ENCODE data around the gene ARL5A.

Gene ARL5A

GRCh38 chr2:151845481-151845880 lies 17.3 kb upstream of the ARL5A start:
- Mint-ChIP-seq H3K9me3 (no peaks in the 10 kb centered on the region), H3K27me3 (peaks cover 8% of the 10 kb centered on the region), H3K27ac (no peak overlapping the region)

GRCh38 chr2:151844211-151844896 lies 16.1 kb upstream of the ARL5A start:
- H3K27ac Mint-ChIP-seq, result no peak overlapping the region
- H3K4me1 Mint-ChIP-seq, result no peaks in the 10 kb centered on the region
- DNase-seq (no peak), ATAC-seq (no peak)
- peaks cover 8% of the 10 kb centered on the region for H3K27me3 Mint-ChIP-seq
- no peak overlapping the region for H3K4me3 Mint-ChIP-seq
- H3K9me3 Mint-ChIP-seq, result no peaks in the 10 kb centered on the region

More at GRCh38 chr2:151845481-151845880, 17.3 kb upstream of the ARL5A start:
- DNase-seq (no peak), ATAC-seq (no peak)
- H3K4me3 Mint-ChIP-seq, result no peak overlapping the region
- no peaks in the 10 kb centered on the region for H3K4me1 Mint-ChIP-seq

- H3K9me3 Mint-ChIP-seq, result no peaks in the 10 kb centered on the region
- no peak overlapping the region for H3K27ac Mint-ChIP-seq
- ATAC-seq (no peak), DNase-seq (no peak)
- peaks cover 8% of the 10 kb centered on the region for H3K27me3 Mint-ChIP-seq
- H3K4me3 Mint-ChIP-seq, result no peak overlapping the region
- H3K4me1 Mint-ChIP-seq, result no peaks in the 10 kb centered on the region
Measured at GRCh38 chr2:151843691-151844061, 15.5 kb upstream of the ARL5A start.

- Mint-ChIP-seq H3K4me1 (no peaks in the 10 kb centered on the region), H3K27me3 (peaks cover 8% of the 10 kb centered on the region), H3K4me3 (no peak overlapping the region), H3K9me3 (no peaks in the 10 kb centered on the region), H3K27ac (peak overlapping the region in 1 of 2 donors; percentile 19)
- ATAC-seq (peak; percentile 31), DNase-seq (no peak)
Measured at GRCh38 chr2:151842830-151843690, 14.8 kb upstream of the ARL5A start.

GRCh38 chr2:151841047-151841424 lies 12.8 kb upstream of the ARL5A start:
- Mint-ChIP-seq H3K4me3 (no peak overlapping the region), H3K27me3 (peaks cover 8% of the 10 kb centered on the region), H3K27ac (peak overlapping the region in 1 of 2 donors; percentile 44), H3K9me3 (no peaks in the 10 kb centered on the region), H3K4me1 (no peaks in the 10 kb centered on the region)
- DNase-seq, result no peak
- ATAC-seq, result no peak

- Mint-ChIP-seq H3K4me3 (no peak overlapping the region), H3K27ac (peak overlapping the region in 1 of 2 donors; percentile 44), H3K9me3 (no peaks in the 10 kb centered on the region), H3K4me1 (no peaks in the 10 kb centered on the region), H3K27me3 (peaks cover 8% of the 10 kb centered on the region)
- DNase-seq (no peak), ATAC-seq (peak; percentile 83)
Measured at GRCh38 chr2:151840216-151841046, 12.2 kb upstream of the ARL5A start.

GRCh38 chr2:151837926-151838325 lies 9.7 kb upstream of the ARL5A start:
- H3K9me3 Mint-ChIP-seq, result no peaks in the 10 kb centered on the region
- H3K27me3 Mint-ChIP-seq, result peaks cover under 1% of the 10 kb centered on the region
- no peaks in the 10 kb centered on the region for H3K4me1 Mint-ChIP-seq
- DNase-seq (no peak), ATAC-seq (no peak)
- no peak overlapping the region for H3K4me3 Mint-ChIP-seq
- H3K27ac Mint-ChIP-seq, result no peak overlapping the region

- peaks cover 0 to 4% of the 10 kb centered on the region in 2 donors for H3K9me3 Mint-ChIP-seq
- H3K4me3 Mint-ChIP-seq, result no peak overlapping the region
- no peak for ATAC-seq
- DNase-seq, result no peak
- no peaks in the 10 kb centered on the region for H3K27me3 Mint-ChIP-seq
- H3K4me1 Mint-ChIP-seq, result peaks cover 1% of the 10 kb centered on the region
- peak overlapping the region in 1 of 2 donors; percentile 42 for H3K27ac Mint-ChIP-seq
Measured at GRCh38 chr2:151833984-151834383, 5.8 kb upstream of the ARL5A start.

GRCh38 chr2:151830961-151831360 lies 2.7 kb upstream of the ARL5A start:
- H3K27me3 Mint-ChIP-seq, result no peaks in the 10 kb centered on the region
- DNase-seq (no peak), ATAC-seq (no peak)
- peaks cover 0 to 4% of the 10 kb centered on the region in 2 donors for H3K9me3 Mint-ChIP-seq
- H3K4me1 Mint-ChIP-seq, result peaks cover 19% of the 10 kb centered on the region
- no peak overlapping the region for H3K4me3 Mint-ChIP-seq
- no peak overlapping the region for H3K27ac Mint-ChIP-seq

GRCh38 chr2:151828890-151829324 lies 686 bp upstream of the ARL5A start:
- Mint-ChIP-seq H3K9me3 (peaks cover 0 to 4% of the 10 kb centered on the region in 2 donors), H3K4me3 (peak overlapping the region; percentile 89 to 91)
- ATAC-seq, result no peak

GRCh38 chr2:151827564-151828142 lies 568 bp downstream of the ARL5A start:
- Mint-ChIP-seq H3K27me3 (no peaks in the 10 kb centered on the region), H3K9me3 (peaks cover 0 to 4% of the 10 kb centered on the region in 2 donors), H3K4me1 (peaks cover 50% of the 10 kb centered on the region), H3K27ac (peak overlapping the region; percentile 88 to 93), H3K4me3 (peak overlapping the region; percentile 89 to 91)
- DNase-seq, result peak in 1 of 2 donors; percentile 14
- ATAC-seq, result peak; percentile 58

More at GRCh38 chr2:151828890-151829324, 686 bp upstream of the ARL5A start:
- no peaks in the 10 kb centered on the region for H3K27me3 Mint-ChIP-seq
- H3K4me1 Mint-ChIP-seq, result peaks cover 37% of the 10 kb centered on the region
- peak overlapping the region; percentile 66 to 75 for H3K27ac Mint-ChIP-seq
- no peak for DNase-seq

- H3K9me3 Mint-ChIP-seq, result peaks cover 0 to 4% of the 10 kb centered on the region in 2 donors
- peaks cover 58% of the 10 kb centered on the region for H3K4me1 Mint-ChIP-seq
- no peak overlapping the region for H3K27ac Mint-ChIP-seq
- no peaks in the 10 kb centered on the region for H3K27me3 Mint-ChIP-seq
- no peak for DNase-seq
- peak overlapping the region; percentile 89 to 91 for H3K4me3 Mint-ChIP-seq
- no peak for ATAC-seq
Measured at GRCh38 chr2:151826737-151827157, 1.5 kb downstream of the ARL5A start.

GRCh38 chr2:151824886-151825285 lies 3.3 kb downstream of the ARL5A start:
- H3K4me3 Mint-ChIP-seq, result no peak overlapping the region
- H3K27ac Mint-ChIP-seq, result no peak overlapping the region
- DNase-seq (no peak), ATAC-seq (no peak)
- H3K27me3 Mint-ChIP-seq, result no peaks in the 10 kb centered on the region
- H3K4me1 Mint-ChIP-seq, result peaks cover 73% of the 10 kb centered on the region
- peaks cover 0 to 4% of the 10 kb centered on the region in 2 donors for H3K9me3 Mint-ChIP-seq

- no peaks in the 10 kb centered on the region for H3K9me3 Mint-ChIP-seq
- H3K4me1 Mint-ChIP-seq, result peaks cover 75% of the 10 kb centered on the region
- no peak overlapping the region for H3K4me3 Mint-ChIP-seq
- DNase-seq (no peak), ATAC-seq (no peak)
- no peak overlapping the region for H3K27ac Mint-ChIP-seq
- H3K27me3 Mint-ChIP-seq, result no peaks in the 10 kb centered on the region
Measured at GRCh38 chr2:151823651-151824050, 4.6 kb downstream of the ARL5A start.

- H3K4me1 Mint-ChIP-seq, result peaks cover 59% of the 10 kb centered on the region
- no peaks in the 10 kb centered on the region for H3K9me3 Mint-ChIP-seq
- H3K27ac Mint-ChIP-seq, result peak overlapping the region; percentile 34 to 84
- DNase-seq (peak in 1 of 2 donors; percentile 3), ATAC-seq (peak; percentile 98)
- H3K27me3 Mint-ChIP-seq, result no peaks in the 10 kb centered on the region
- H3K4me3 Mint-ChIP-seq, result peak overlapping the region; percentile 1 to 55
Measured at GRCh38 chr2:151819920-151820319, 8.3 kb downstream of the ARL5A start.
